ENCODE data around the gene UBE2G2. TPM values are rescaled to one million over a fixed set of nuclear protein-coding genes. Genes with fewer than 3 reads are reported as not detected.

The UBE2G2 gene
- total RNA-seq, 1 experiment from 2014 or later = 126 TPM

- Histone ChIP-seq H3K4me2 (ENCODE audit: low read depth, low read length, poor library complexity, severe bottlenecking) (no peak overlapping the region), H3K4me3 (ENCODE audit: low read length) (no peak overlapping the region), H3K27me3 (ENCODE audit: low read length) (no peaks in the 10 kb centered on the region), H3K9me2 (replicated peaks; ENCODE audit: insufficient read depth, low read length) (no peaks in the 10 kb centered on the region), H3K36me3 (ENCODE audit: insufficient read depth, low read length) (no peaks in the 10 kb centered on the region), H3K27ac (ENCODE audit: low read length) (no peak overlapping the region), H2AFZ (ENCODE audit: low read length) (no peak overlapping the region), H3K79me2 (ENCODE audit: low read length) (no peaks in the 10 kb centered on the region), H3K9ac (ENCODE audit: low read length) (no peak overlapping the region), H3K9me3 (ENCODE audit: low read length) (no peaks in the 10 kb centered on the region), H4K20me1 (ENCODE audit: insufficient read depth, low read depth, low read length) (no peaks in the 10 kb centered on the region), H3K4me1 (ENCODE audit: low read length) (no peaks in the 10 kb centered on the region)
- DNase-seq = peak; percentile 63
Observed at GRCh38 chr21:44742418-44743153, 59.0 kb downstream of the UBE2G2 start.

DNA sequence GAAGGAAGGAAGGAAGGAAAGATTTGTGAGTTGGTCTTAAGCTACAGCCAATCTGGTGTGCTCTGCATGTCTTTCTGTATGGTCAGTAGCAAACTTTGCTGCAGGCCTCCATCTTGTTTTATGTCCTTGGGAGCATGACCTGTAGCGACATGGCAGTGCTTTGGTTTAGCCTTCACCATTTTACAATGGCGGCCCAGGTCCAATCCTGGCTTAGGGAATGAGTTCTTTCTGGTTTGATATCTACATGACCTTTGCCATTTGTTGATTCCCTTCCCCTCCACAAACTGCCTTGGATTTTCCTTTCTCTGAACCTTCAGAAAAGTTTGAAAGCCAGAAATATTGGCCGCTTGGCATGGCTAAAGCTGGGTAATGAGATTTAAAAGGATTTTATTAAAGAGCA lies 59.7 kb downstream of the UBE2G2 start:
- no peaks in the 10 kb centered on the region for H3K9me2 ChIP-seq (replicated peaks; ENCODE audit: insufficient read depth, low read length)
- H3K4me2 ChIP-seq (ENCODE audit: low read depth, low read length, poor library complexity, severe bottlenecking) = no peak overlapping the region
- no peak overlapping the region for H3K27ac ChIP-seq (ENCODE audit: low read length)
- DNase-seq = no peak
- no peak overlapping the region for H3K9ac ChIP-seq (ENCODE audit: low read length)
- no peaks in the 10 kb centered on the region for H3K4me1 ChIP-seq (ENCODE audit: low read length)
- H3K79me2 ChIP-seq (ENCODE audit: low read length) = no peaks in the 10 kb centered on the region
- no peak overlapping the region for H3K4me3 ChIP-seq (ENCODE audit: low read length)
- no peaks in the 10 kb centered on the region for H3K9me3 ChIP-seq (ENCODE audit: low read length)
- H3K36me3 ChIP-seq (ENCODE audit: insufficient read depth, low read length) = no peaks in the 10 kb centered on the region
- no peaks in the 10 kb centered on the region for H4K20me1 ChIP-seq (ENCODE audit: insufficient read depth, low read depth, low read length)
- H2AFZ ChIP-seq (ENCODE audit: low read length) = no peak overlapping the region
- H3K27me3 ChIP-seq (ENCODE audit: low read length) = no peaks in the 10 kb centered on the region

DNA sequence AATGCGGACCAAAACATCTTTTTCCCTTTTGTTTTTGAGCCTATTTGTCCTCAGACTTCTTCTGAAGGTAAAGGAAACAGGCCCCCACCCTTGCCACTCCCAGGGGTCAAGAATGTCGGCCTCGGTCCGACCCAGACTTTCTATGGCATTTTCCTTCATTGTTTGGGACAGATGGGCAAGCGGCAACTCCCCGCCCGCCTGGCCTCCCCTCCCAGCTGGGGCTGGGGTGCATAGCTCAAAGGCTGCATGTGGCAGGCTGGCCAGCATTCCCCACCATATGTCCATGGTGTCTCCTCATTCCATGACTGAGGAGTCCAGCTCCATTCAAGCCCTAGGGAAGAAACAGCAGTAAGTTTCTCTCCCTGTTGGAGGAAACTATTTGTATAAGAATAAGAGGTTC lies 60.9 kb downstream of the UBE2G2 start:
- Histone ChIP-seq H2AFZ (ENCODE audit: low read length) (no peak overlapping the region), H3K4me2 (ENCODE audit: low read depth, low read length, poor library complexity, severe bottlenecking) (no peak overlapping the region), H3K9ac (ENCODE audit: low read length) (no peak overlapping the region)

GRCh38 chr21:44739316-44739715 lies 62.3 kb downstream of the UBE2G2 start:
- Histone ChIP-seq H4K20me1 (ENCODE audit: insufficient read depth, low read depth, low read length) (no peaks in the 10 kb centered on the region), H3K4me3 (ENCODE audit: low read length) (no peak overlapping the region), H3K36me3 (ENCODE audit: insufficient read depth, low read length) (no peaks in the 10 kb centered on the region), H3K9me2 (replicated peaks; ENCODE audit: insufficient read depth, low read length) (no peaks in the 10 kb centered on the region), H3K9ac (ENCODE audit: low read length) (no peak overlapping the region), H2AFZ (ENCODE audit: low read length) (no peak overlapping the region), H3K27ac (ENCODE audit: low read length) (no peak overlapping the region), H3K27me3 (ENCODE audit: low read length) (no peaks in the 10 kb centered on the region), H3K79me2 (ENCODE audit: low read length) (no peaks in the 10 kb centered on the region), H3K9me3 (ENCODE audit: low read length) (no peaks in the 10 kb centered on the region), H3K4me1 (ENCODE audit: low read length) (no peaks in the 10 kb centered on the region), H3K4me2 (ENCODE audit: low read depth, low read length, poor library complexity, severe bottlenecking) (no peak overlapping the region)
- no peak for DNase-seq

More for the DNA sequence above, 60.9 kb downstream of the UBE2G2 start:
- no peaks in the 10 kb centered on the region for H3K27me3 ChIP-seq (ENCODE audit: low read length)
- DNase-seq = no peak
- H3K4me3 ChIP-seq (ENCODE audit: low read length) = no peak overlapping the region
- H3K9me2 ChIP-seq (replicated peaks; ENCODE audit: insufficient read depth, low read length) = no peaks in the 10 kb centered on the region
- H3K4me1 ChIP-seq (ENCODE audit: low read length) = no peaks in the 10 kb centered on the region
- no peaks in the 10 kb centered on the region for H3K36me3 ChIP-seq (ENCODE audit: insufficient read depth, low read length)
- H3K27ac ChIP-seq (ENCODE audit: low read length) = no peak overlapping the region
- H4K20me1 ChIP-seq (ENCODE audit: insufficient read depth, low read depth, low read length) = no peaks in the 10 kb centered on the region
- no peaks in the 10 kb centered on the region for H3K79me2 ChIP-seq (ENCODE audit: low read length)
- no peaks in the 10 kb centered on the region for H3K9me3 ChIP-seq (ENCODE audit: low read length)

- Histone ChIP-seq H4K20me1 (ENCODE audit: insufficient read depth, low read depth, low read length) (no peaks in the 10 kb centered on the region), H3K4me3 (ENCODE audit: low read length) (no peak overlapping the region), H3K9ac (ENCODE audit: low read length) (no peak overlapping the region), H3K4me1 (ENCODE audit: low read length) (no peaks in the 10 kb centered on the region), H3K27ac (ENCODE audit: low read length) (no peak overlapping the region), H3K9me3 (ENCODE audit: low read length) (no peaks in the 10 kb centered on the region), H3K4me2 (ENCODE audit: low read depth, low read length, poor library complexity, severe bottlenecking) (no peak overlapping the region), H3K9me2 (replicated peaks; ENCODE audit: insufficient read depth, low read length) (no peaks in the 10 kb centered on the region), H3K36me3 (ENCODE audit: insufficient read depth, low read length) (no peaks in the 10 kb centered on the region), H2AFZ (ENCODE audit: low read length) (no peak overlapping the region), H3K79me2 (ENCODE audit: low read length) (no peaks in the 10 kb centered on the region), H3K27me3 (ENCODE audit: low read length) (no peaks in the 10 kb centered on the region)
- no peak for DNase-seq
Observed at GRCh38 chr21:44738621-44739020, 63.0 kb downstream of the UBE2G2 start.

DNA sequence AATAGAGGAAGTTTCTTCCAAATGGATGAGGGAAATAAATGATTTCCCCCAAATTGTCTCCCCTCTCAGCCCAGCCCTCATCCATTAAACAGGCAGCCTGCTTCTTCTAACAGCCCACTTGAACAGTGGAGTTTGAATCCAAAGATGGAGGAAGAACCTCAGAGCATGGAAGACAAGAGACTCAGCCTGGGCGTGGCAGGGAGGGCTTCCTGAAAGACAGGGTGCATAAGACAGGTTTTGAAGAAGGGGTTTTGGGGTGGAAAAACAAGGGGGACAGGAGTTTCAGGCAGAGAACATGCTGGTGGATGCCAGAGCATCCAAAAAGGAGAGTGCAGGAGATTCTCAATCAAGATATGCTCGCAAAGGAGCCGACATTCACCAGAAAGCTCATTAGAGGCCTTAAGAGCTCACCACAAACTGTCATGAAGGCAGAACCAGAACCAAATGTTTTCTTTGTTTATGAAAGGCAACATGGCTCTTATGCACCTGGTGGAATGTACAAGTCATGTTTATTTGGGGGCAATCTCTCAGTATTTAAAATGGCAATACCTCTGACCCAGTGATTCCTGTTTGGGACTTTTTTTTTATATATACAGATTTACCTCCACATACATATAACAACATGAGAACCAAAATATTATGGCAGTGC lies 63.8 kb downstream of the UBE2G2 start:
- H2AFZ ChIP-seq (ENCODE audit: low read length) = no peak overlapping the region
- no peaks in the 10 kb centered on the region for H3K4me1 ChIP-seq (ENCODE audit: low read length)
- H3K27me3 ChIP-seq (ENCODE audit: low read length) = no peaks in the 10 kb centered on the region
- no peak overlapping the region for H3K4me3 ChIP-seq (ENCODE audit: low read length)
- H3K9ac ChIP-seq (ENCODE audit: low read length) = no peak overlapping the region
- H3K79me2 ChIP-seq (ENCODE audit: low read length) = no peaks in the 10 kb centered on the region
- H3K9me3 ChIP-seq (ENCODE audit: low read length) = no peaks in the 10 kb centered on the region
- DNase-seq = no peak
- H3K4me2 ChIP-seq (ENCODE audit: low read depth, low read length, poor library complexity, severe bottlenecking) = no peak overlapping the region
- no peaks in the 10 kb centered on the region for H3K9me2 ChIP-seq (replicated peaks; ENCODE audit: insufficient read depth, low read length)
- H4K20me1 ChIP-seq (ENCODE audit: insufficient read depth, low read depth, low read length) = no peaks in the 10 kb centered on the region
- no peaks in the 10 kb centered on the region for H3K36me3 ChIP-seq (ENCODE audit: insufficient read depth, low read length)
- H3K27ac ChIP-seq (ENCODE audit: low read length) = no peak overlapping the region

- Histone ChIP-seq H3K4me2 (ENCODE audit: low read depth, low read length, poor library complexity, severe bottlenecking) (no peak overlapping the region), H3K9me2 (replicated peaks; ENCODE audit: insufficient read depth, low read length) (no peaks in the 10 kb centered on the region), H3K4me1 (ENCODE audit: low read length) (no peaks in the 10 kb centered on the region), H3K9me3 (ENCODE audit: low read length) (no peaks in the 10 kb centered on the region), H3K27me3 (ENCODE audit: low read length) (no peaks in the 10 kb centered on the region), H4K20me1 (ENCODE audit: insufficient read depth, low read depth, low read length) (no peaks in the 10 kb centered on the region), H2AFZ (ENCODE audit: low read length) (no peak overlapping the region), H3K36me3 (ENCODE audit: insufficient read depth, low read length) (no peaks in the 10 kb centered on the region), H3K4me3 (ENCODE audit: low read length) (no peak overlapping the region), H3K27ac (ENCODE audit: low read length) (no peak overlapping the region), H3K79me2 (ENCODE audit: low read length) (no peaks in the 10 kb centered on the region), H3K9ac (ENCODE audit: low read length) (no peak overlapping the region)
- DNase-seq = no peak
Observed at GRCh38 chr21:44736291-44737004, 65.2 kb downstream of the UBE2G2 start.

GRCh38 chr21:44735821-44736220 lies 65.8 kb downstream of the UBE2G2 start:
- Histone ChIP-seq H3K9me3 (ENCODE audit: low read length) (no peaks in the 10 kb centered on the region), H3K4me2 (ENCODE audit: low read depth, low read length, poor library complexity, severe bottlenecking) (no peak overlapping the region)

More at GRCh38 chr21:44735821-44736220, 65.8 kb downstream of the UBE2G2 start:
- DNase-seq = no peak
- no peak overlapping the region for H2AFZ ChIP-seq (ENCODE audit: low read length)
- H3K27ac ChIP-seq (ENCODE audit: low read length) = no peak overlapping the region
- H4K20me1 ChIP-seq (ENCODE audit: insufficient read depth, low read depth, low read length) = no peaks in the 10 kb centered on the region
- no peaks in the 10 kb centered on the region for H3K27me3 ChIP-seq (ENCODE audit: low read length)
- no peak overlapping the region for H3K4me3 ChIP-seq (ENCODE audit: low read length)
- H3K36me3 ChIP-seq (ENCODE audit: insufficient read depth, low read length) = no peaks in the 10 kb centered on the region
- no peak overlapping the region for H3K9ac ChIP-seq (ENCODE audit: low read length)
- peaks cover 6% of the 10 kb centered on the region for H3K4me1 ChIP-seq (ENCODE audit: low read length)
- no peaks in the 10 kb centered on the region for H3K79me2 ChIP-seq (ENCODE audit: low read length)
- H3K9me2 ChIP-seq (replicated peaks; ENCODE audit: insufficient read depth, low read length) = no peaks in the 10 kb centered on the region
